Measurements from ENCODE around the gene KLHL26.
A peak's percentile ranks its signal among the peaks of the same experiment; 100 is the strongest.
"Not testable (repeated sequence)": the region's sequence is repeated elsewhere in the genome, so short reads cannot be mapped to it uniquely, and the experiment has no call there.

The KLHL26 gene

DNA sequence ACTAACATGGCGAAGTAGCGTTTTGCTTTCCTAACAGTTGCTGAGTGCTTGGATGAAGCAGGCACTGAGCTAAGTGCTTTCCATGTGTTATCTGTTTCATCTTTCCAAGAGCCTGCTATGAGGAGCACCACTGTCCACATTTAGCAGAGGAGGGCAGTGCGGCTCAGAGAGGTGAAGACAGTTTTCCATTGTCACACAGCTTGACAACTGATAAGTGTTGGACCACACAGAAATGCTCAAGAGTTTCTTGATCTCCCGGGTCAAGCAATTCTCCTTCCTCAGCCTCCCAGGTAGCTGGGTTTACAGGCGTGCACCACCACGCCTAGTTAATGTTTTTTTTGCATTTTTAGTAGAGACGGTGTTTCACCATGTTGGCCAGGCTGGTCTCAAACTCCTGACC is 39.9 kb downstream of the KLHL26 start:
- H3K27ac ChIP-seq: no peak overlapping the region
- TF ChIP-seq, protein P1, sequence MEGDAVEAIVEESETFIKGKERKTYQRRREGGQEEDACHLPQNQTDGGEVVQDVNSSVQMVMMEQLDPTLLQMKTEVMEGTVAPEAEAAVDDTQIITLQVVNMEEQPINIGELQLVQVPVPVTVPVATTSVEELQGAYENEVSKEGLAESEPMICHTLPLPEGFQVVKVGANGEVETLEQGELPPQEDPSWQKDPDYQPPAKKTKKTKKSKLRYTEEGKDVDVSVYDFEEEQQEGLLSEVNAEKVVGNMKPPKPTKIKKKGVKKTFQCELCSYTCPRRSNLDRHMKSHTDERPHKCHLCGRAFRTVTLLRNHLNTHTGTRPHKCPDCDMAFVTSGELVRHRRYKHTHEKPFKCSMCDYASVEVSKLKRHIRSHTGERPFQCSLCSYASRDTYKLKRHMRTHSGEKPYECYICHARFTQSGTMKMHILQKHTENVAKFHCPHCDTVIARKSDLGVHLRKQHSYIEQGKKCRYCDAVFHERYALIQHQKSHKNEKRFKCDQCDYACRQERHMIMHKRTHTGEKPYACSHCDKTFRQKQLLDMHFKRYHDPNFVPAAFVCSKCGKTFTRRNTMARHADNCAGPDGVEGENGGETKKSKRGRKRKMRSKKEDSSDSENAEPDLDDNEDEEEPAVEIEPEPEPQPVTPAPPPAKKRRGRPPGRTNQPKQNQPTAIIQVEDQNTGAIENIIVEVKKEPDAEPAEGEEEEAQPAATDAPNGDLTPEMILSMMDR (IDR thresholded peaks at IDR 0.05): no peak
- no peak for TF ChIP-seq ZFX (IDR thresholded peaks at IDR 0.05; ENCODE audit: borderline replicate concordance)

DNA sequence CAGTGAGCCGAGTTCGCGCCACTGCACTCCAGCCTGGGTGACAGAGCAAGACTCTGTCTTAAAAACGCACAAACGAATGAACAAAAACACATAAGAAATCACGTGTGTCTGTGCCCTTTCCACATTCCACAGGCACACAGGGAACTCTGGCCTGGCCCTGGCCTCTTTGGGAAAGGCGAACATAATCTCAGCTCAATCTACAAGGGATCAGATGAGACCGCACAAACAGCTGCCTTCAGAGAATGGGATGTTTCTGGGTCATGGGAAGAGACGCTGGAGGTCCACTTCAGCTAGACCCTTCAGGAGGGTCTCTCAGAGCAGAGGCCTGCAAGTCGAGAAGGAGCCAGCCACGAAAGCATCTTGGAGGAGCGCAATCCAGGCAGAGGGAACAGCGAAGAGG is 40.3 kb downstream of the KLHL26 start:
- no peak for TF ChIP-seq ZFX (IDR thresholded peaks at IDR 0.05; ENCODE audit: borderline replicate concordance)
- TF ChIP-seq, protein P1 (IDR thresholded peaks at IDR 0.05): no peak
- no peak overlapping the region for H3K27ac ChIP-seq

DNA sequence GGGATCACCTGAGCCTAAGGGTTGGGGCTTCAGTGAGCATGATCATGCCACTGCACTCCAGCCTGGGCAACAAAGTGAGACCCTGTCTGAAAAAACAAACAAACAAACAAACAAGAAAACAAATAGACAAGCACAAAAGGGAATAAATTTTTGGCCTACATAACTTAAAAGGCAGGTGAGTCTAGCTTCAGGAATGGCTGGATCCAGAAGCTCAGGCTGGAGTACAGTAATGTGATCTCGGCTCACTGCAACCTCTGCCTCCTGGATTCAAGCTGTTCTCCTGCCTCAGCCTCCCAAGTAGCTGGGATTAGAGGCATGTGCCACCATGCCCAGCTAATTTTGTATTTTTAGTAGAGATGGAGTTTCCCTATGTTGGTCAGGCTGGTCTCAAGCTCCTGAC is 43.3 kb downstream of the KLHL26 start:
- not testable (repeated sequence) for H3K27ac ChIP-seq

DNA sequence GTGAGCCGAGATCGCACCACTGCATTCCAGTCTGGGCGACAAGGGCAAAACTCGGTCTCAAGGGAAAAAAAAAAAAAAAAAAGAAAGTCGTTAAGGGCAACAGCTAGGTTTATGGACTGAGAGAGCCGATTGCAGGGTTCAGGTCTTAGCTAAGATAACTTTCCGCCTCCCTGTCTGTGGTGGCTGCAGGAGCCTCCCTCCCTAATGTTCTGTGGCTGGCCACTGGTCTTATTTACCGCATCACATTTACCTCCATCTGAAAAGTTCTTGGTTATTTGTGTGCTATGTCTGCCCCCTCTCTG is 45.9 kb downstream of the KLHL26 start:
- peak overlapping the region; percentile 58 for H3K27ac ChIP-seq
- no peak for TF ChIP-seq ZFX (IDR thresholded peaks at IDR 0.05; ENCODE audit: borderline replicate concordance)
- TF ChIP-seq, protein P1 (IDR thresholded peaks at IDR 0.05): no peak

DNA sequence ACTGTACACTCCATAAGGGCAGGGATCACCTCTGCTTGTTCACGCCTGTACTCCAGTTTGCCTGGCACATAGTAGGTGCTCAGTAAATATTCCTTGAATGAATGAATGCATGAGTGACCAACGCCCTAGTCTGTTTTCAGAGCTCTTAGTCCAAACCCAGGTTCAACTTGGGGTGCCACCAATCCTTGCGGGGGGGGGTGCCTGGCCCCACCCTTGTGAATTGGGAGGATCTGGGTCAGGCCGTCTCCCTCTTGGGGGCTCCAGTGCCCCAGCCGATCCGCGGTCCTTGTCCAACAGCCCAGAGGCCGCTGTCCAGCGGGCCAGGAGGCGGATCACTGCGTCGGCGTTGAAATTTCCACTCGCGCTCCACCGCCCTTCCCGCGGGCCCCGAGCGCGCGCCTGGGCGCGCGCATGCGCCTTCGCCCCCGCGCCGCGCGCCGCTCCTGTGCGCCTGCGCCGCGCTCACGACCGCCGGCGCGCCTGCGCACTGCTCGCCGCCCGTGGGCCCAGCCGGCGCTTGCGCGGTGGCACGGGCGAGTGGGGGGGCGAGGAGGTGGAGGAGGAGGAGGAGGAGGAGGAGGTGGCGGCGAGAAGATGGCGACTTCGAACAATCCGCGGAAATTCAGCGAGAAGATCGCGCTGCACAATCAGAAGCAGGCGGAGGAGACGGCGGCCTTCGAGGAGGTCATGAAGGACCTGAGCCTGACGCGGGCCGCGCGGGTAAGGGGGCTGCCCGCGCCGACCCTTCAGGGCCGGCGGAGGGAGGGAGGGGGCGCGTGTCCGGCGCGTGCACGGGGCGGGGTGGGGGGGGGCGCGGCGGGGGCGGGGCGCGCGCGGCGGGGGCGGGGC is 46.5 kb downstream of the KLHL26 start, which contains the start of gene CRTC1:
Gene CRTC1 (plus strand): TSS at position 572 of the 849 bp plus-strand sequence. CDS start 23 bp downstream, at position 595.
- peak within 1 kb of the TSS; percentile 58 for H3K27ac ChIP-seq
- TF ChIP-seq, protein P1 (IDR thresholded peaks at IDR 0.05): no peak
- no peak for TF ChIP-seq ZFX (IDR thresholded peaks at IDR 0.05; ENCODE audit: borderline replicate concordance)

DNA sequence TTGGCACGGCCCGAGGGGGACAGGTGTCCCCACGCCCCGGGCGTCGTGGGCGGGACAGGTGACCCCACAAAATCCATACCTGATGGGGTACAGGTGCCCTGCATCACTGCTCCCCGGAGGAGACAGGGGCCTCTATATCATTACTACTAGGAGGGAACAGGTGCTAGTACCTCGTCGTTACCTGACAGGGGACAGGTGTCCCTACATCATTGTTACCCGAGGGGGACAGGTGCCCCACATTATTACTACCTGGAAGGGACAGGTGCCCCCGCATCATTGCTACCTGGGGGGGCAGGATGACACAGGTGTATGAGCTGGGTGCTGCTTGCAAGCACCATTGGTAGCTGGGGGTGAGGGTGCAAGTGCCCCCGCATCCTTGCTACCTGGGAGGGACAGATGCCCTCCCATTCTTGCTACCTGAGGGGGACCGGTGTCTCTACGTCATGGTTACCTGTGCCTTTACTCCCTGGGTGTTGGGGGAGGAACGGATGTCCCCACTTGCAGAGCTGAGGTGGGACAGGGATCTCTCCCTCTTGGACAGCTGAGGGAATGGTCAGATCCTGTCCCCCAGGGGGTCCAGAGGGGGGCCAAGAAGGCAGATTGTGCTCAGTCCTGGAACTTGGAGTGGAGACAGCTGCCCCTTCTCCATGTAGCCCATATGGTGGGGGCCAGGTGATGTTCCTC is 47.3 kb downstream of the KLHL26 start:
- TF ChIP-seq ZFX (IDR thresholded peaks at IDR 0.05; ENCODE audit: borderline replicate concordance): no peak
- TF ChIP-seq, protein P1 (IDR thresholded peaks at IDR 0.05): no peak
- H3K27ac ChIP-seq: peak overlapping the region; percentile 58

DNA sequence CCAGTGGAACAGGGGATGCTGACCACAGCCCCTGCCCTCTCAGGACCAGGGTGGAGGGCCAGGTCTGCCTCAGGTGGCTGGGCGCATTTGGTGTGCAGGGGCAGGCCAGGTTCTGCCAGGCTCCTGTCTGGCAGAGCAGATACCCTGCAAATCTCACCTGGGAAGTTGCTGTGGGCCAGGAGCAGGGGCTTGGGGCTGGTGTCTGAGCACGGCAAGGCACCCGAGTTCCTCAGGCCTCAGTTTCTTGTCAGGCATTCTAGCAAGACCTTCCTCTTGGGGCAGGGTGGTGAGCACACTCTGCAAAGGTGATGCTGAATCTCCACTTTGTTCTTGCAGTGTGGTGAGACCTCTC is 47.8 kb downstream of the KLHL26 start:
- TF ChIP-seq ZFX (IDR thresholded peaks at IDR 0.05; ENCODE audit: borderline replicate concordance): no peak
- TF ChIP-seq, protein P1 (IDR thresholded peaks at IDR 0.05): no peak
- H3K27ac ChIP-seq: peak overlapping the region; percentile 58; the same call in 1 of the 2 replicates
